CD4-positive, alpha-beta T cell treated with Interleukin-4 for 4 hours (primary cell): ENCODE measurements around the gene FRRS1L.

ENCODE experiments used
- DNase-seq: peaks from one replicate; pipeline ENCODE4 v3.0.0-alpha.2; 2020

FRRS1L gene

GRCh38 chr9:109172935-109173334 lies 5.9 kb upstream of the FRRS1L start:
- no peak for DNase-seq

GRCh38 chr9:109171926-109172325 lies 4.9 kb upstream of the FRRS1L start:
- no peak for DNase-seq

GRCh38 chr9:109168170-109168569 lies 1.1 kb upstream of the FRRS1L start:
- DNase-seq = no peak

GRCh38 chr9:109167716-109168115 lies 667 bp upstream of the FRRS1L start:
- no peak for DNase-seq

- DNase-seq = no peak
Measured at GRCh38 chr9:109166171-109166770, 778 bp downstream of the FRRS1L start.

GRCh38 chr9:109164042-109164441 lies 3.0 kb downstream of the FRRS1L start:
- no peak for DNase-seq

GRCh38 chr9:109163194-109163593 lies 3.9 kb downstream of the FRRS1L start:
- DNase-seq = no peak

- no peak for DNase-seq
Measured at GRCh38 chr9:109162677-109163076, 4.4 kb downstream of the FRRS1L start.

- DNase-seq = no peak
Measured at GRCh38 chr9:109161471-109161870, 5.6 kb downstream of the FRRS1L start.

GRCh38 chr9:109159583-109159982 lies 7.5 kb downstream of the FRRS1L start:
- DNase-seq = no peak

- no peak for DNase-seq
Measured at GRCh38 chr9:109158651-109159050, 8.4 kb downstream of the FRRS1L start.

- no peak for DNase-seq
Measured at GRCh38 chr9:109156708-109157107, 10.3 kb downstream of the FRRS1L start.

GRCh38 chr9:109150925-109151545 lies 16.0 kb downstream of the FRRS1L start:
- DNase-seq = no peak

GRCh38 chr9:109149722-109150121 lies 17.3 kb downstream of the FRRS1L start:
- no peak for DNase-seq

GRCh38 chr9:109149089-109149488 lies 18.0 kb downstream of the FRRS1L start:
- no peak for DNase-seq

- DNase-seq = no peak
Measured at GRCh38 chr9:109145051-109145450, 22.0 kb downstream of the FRRS1L start.

- no peak for DNase-seq
Measured at GRCh38 chr9:109143881-109144562, 23.0 kb downstream of the FRRS1L start.

GRCh38 chr9:109141375-109141774 lies 25.7 kb downstream of the FRRS1L start:
- DNase-seq = no peak

- DNase-seq = no peak
Measured at GRCh38 chr9:109139851-109140250, 27.2 kb downstream of the FRRS1L start.

- no peak for DNase-seq
Measured at GRCh38 chr9:109138421-109138820, 28.6 kb downstream of the FRRS1L start.

- DNase-seq = no peak
Measured at GRCh38 chr9:109134167-109134578, 32.9 kb downstream of the FRRS1L start.

- DNase-seq = no peak
Measured at GRCh38 chr9:109133533-109133932, 33.5 kb downstream of the FRRS1L start.

- DNase-seq = no peak
Measured at GRCh38 chr9:109132567-109133021, 34.5 kb downstream of the FRRS1L start.

- no peak for DNase-seq
Measured at GRCh38 chr9:109129470-109130197, 37.4 kb downstream of the FRRS1L start.
